HG03520 (cell line): ENCODE measurements around the gene LIPE.
"Not testable (repeated sequence)": the region's sequence is repeated elsewhere in the genome, so short reads cannot be mapped to it uniquely, and the experiment has no call there.

Source experiments
- ATAC-seq: cut with Tn5 transposase; IDR thresholded peaks from one replicate; pipeline ENCODE4 v1.9.1; 2021; ENCODE audit warnings: mild to moderate bottlenecking, moderate library complexity; ENCODE audit not compliant: unreplicated experiment

Gene LIPE

GRCh38 chr19:42427313-42427712 is at the start of gene LIPE:
LIPE (minus strand) TSS chr19:42427388; CDS start chr19:42427149, 239 bp downstream.
- no peak for ATAC-seq

- ATAC-seq = no peak
These were observed 48.2 kb upstream of the LIPE start for GRCh38 chr19:42475366-42475765.

DNA sequence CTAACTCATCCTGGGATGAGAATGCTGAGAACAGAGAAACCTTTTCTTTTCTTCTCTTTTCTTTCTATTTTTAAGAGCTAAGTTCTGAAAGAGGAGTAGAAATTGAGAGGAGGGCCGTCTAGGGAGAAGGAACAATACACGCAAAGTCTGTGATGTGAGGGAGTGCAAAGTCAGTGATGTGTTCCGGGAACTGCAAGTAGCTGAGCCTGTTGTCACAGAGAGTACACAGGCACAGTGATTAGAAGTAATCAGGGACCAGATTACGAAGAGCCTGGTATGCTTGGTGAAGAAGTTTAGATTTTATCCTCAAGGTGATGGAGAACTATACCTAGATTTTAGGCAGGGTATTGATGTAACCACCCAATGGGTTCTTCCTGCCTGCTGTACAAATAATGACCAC is 47.6 kb upstream of the LIPE start:
- no peak for ATAC-seq

DNA sequence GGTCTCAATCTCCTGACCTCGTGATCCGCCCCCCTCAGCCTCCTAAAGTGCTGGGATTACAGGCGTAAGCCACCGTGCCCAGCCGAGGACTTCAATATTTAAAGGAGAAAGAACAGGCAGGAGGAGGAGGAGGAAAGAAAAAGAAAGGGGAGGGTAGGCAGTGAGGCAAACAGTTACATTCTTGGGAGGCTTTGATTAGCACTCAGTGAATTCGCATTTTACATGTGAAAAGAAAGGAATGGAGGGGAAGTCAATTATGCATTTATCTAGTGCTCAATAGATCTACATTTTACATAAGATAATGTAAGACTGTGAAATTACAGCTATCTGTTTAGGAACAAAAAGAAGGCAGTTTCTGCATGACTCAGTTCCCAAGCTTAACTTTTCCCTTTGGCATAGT is 46.5 kb upstream of the LIPE start:
- no peak for ATAC-seq

DNA sequence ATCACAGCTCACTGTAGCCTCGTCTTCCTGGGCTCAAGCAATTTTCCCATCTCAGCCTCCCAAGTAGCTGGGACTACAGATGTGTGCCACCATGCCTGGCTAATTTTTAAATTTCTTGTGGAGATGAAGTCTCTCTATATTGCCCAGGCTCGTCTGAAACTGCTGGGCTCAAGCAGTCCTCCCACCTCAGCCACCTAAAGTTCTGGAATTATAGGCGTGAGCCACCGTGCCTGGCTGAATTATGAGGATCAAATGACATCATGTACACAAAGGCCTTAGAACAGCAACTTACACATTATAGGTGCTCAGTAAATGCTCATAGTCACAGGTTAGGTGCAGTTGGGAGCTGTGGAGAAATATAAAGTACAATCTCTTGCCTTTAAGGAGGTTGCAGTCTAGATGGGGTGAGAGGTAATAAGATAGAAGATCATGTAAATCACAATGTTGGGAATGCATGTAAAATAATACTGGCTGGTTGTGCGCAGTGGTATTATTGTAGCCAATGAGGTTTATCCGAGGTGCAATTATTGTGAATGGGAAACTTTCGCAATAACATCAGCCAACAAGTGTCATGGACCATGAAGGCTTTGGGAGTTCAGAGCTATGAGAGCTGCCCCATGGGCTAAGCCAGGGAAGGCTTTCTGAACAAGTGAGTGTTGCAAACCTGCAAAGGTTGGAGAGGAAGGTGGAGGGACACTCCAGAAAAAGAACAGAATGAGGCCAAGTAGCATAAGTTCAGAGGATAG is 45.4 kb upstream of the LIPE start:
- ATAC-seq = no peak

GRCh38 chr19:42471554-42472249 is 44.5 kb upstream of the LIPE start:
- no peak for ATAC-seq

DNA sequence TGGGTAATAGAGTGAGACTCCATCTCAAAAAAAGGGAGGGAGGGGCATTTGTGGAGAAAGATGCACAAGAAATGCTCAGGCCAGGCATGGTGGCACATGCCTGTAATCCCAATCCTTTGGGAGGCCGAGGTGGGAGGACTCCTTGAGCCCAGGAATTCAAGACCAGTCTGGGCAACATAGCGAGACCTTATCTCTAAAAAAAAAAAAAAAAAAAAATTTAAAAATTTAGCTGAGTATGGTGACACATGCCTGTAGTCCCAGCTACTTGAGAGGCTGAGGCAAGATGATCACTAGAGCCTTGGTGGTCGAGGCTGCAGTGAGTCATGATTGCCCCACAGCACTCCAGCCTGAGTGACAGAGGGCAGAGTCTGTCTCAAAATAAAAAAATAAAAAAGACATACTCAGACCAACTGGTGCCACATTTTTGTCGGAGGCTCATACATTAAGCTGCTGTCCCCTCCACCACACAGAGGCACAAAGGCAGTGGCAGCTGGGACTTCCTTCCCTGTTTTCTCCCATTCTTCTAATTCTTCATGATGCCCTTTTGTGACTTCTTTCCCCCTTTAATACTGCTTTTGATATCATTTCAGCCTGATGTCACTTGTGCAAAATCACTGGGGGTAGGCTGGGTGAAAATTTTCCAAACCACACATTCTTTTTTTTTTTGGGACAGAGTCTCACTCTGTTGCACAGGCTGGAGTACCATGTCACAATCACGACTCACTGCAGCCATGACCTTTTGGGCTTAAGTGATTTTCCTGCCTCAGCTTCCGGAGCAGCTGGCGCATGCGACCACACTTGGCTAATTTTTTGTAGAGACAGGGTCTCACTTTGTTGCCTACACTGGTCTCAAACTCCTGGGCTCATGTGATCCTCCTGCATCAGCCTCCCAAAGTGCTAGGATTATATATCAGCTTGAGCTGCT is 42.4 kb upstream of the LIPE start:
- no peak for ATAC-seq

GRCh38 chr19:42468273-42468796 is 41.1 kb upstream of the LIPE start:
- ATAC-seq = no peak

- no peak for ATAC-seq
These were observed 40.1 kb upstream of the LIPE start for GRCh38 chr19:42467183-42467760.

DNA sequence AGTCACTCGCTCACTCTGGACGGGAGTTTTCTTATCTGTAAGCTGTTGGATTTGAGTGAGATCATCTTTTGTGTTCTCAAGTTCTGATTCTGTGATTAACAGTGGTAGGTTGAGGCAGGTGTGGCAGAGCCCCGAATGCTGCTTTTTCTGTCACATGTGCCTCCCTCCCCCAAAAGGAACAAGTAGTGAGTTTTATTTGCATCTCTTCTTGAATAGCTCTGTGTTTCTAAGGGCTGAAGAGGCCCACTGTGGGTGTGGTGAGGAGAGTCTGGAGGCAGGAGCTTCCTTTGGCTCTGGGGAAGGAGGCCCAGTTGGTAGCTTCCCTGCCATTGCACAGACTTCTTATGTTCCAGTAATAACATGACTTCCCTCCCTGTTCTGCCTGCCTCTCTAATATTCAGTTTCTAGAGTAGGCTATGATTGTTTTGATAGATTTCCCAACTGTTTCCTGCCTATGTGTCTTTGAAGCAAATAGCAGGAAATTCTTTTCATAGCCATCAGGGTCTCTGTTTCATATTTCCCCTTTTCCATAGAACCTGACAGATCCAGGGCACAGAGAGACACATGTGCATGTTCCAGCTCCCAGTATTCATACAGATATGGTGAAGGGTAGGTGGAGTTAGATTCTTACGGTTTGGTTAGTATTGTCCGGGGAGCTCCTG is 39.5 kb upstream of the LIPE start:
- ATAC-seq = no peak

- peak; percentile 58 for ATAC-seq
These were observed 38.7 kb upstream of the LIPE start for GRCh38 chr19:42465827-42466280.

GRCh38 chr19:42461700-42462324 is 34.6 kb upstream of the LIPE start:
- no peak for ATAC-seq

- not testable (repeated sequence) for ATAC-seq
These were observed 34.0 kb upstream of the LIPE start for GRCh38 chr19:42461231-42461630.

DNA sequence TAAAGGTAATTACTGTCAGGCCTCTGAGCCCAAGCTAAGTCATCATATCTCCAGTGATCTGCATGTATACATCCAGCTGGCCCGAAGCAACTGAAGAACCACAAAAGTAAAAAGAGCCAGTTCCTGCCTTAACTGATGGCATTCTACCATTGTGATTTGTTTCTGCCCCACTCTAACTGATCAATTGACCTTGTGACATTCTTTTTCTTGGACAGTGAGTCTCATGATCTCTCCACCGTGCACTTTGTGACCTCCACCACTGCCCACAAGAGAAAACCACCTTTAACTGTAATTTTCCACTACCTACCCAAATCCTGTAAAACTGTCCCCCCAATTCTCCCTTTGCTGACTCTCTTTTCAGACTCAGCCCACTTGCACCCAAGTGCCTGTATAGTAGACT is 32.7 kb upstream of the LIPE start:
- ATAC-seq = no peak

DNA sequence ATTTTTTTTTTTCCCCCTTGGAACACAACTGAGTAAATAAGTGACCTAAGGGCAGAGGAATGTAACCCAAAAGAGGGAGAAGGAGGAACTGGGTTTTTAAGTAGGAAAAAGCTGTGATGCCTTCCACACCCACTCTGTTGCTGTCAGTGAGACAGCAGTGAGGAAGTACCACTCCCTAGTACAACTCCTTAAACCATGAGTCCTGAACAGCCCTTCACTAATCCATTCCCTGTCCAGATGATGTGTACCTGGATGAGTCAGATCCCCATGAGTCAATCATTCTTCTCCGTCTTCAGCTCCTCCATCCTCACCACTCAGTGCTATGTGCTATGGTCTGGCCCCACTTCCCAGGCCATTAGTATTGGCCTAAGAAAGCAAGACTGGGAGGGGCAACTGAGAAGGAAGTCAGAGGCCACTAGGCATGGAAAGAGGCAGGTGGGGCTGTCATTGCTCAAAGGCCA is 28.5 kb upstream of the LIPE start:
- ATAC-seq = no peak

- no peak for ATAC-seq
These were observed 27.9 kb upstream of the LIPE start for GRCh38 chr19:42455086-42455485.

DNA sequence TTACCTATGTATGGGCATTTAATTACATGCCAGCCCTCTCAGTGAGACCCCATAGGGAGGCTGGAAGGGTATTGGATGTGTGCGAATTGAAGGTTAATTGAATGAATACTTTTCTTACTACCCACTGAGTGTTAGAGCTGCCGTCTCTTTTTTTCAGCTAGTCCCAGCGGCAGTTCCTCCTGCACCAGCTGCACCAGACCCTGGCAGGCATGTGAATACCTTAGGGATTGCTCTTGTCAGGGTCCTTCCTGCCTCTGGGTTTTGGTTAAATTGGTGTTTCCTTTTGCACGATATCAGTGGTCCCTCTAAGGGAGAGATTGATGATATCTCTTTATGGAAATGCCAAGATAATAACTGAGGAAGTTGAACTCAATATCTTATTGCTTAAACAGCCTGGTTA is 25.4 kb upstream of the LIPE start:
- ATAC-seq = no peak

DNA sequence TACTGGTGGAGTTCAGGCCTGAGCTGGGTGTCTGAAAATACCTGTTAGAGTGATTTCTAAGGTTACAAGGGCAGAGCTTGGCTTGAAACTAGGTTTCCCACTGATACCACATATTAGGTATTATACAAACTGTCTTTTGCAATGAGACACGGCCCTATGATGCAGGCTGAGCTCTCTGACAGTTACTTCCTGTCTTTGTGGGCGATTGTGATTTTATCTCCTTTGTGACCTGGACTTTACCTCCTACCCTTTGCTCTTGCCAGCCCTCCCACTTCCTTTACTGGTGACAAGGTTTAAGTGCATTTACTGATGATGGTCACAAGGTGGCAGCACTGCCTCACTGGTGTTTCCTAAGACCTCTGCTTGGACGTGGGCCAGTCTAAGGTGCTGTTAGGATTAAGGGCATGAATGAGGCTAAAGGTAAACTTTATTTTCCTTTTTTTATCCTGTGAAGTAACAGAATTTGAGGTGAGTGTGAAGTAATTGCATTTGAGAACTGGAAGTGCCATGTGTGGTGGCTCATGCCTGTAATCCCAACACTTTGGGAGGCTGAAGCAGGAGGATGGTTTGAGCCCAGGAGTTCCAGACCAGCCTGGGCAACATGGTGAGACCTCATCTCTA is 23.2 kb upstream of the LIPE start:
- ATAC-seq = no peak

GRCh38 chr19:42448306-42448705 is 21.1 kb upstream of the LIPE start:
- not testable (repeated sequence) for ATAC-seq
